Measurements from ENCODE around the gene STXBP4.

DNA sequence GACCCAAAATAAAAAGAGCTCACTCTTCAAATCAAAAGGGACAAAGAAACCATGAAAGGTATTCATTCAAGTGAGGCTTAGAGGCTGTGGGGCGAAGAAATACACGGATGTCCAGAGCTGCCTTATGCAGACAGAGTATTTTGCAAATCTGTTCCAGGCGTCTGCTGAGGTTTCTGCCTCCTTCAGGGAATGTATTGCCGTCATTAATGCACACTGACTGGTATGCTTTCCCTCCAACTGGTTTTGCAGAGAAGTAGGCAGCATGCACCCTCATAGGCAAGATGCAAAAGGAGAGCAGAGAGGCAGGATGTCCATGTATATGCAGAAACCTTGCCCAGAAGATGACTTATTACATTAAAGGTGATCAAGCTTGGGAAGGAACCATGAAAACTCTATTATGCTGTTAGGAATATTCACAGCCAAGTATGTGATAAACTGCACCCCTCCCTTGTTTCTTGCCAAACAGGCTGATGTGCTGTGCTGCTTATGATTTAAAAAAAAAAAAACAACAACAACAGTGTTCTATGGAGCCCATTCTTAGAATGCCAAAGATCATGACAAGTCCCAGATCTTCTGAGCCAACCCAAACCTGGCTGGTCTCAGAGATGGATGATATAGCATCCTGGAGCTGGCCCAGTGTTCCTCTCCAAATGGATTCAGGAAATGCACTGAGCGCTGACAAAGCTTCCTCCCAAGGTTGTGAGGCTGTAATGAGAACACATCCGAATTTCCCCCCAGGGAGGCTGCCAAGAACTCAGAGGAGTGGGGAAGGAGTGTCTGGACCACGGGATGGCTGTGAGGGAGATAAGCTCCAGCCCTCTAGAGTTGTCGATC lies 218.6 kb downstream of the STXBP4 start:
- TF ChIP-seq YY1 (IDR thresholded peaks at IDR 0.05; ENCODE audit: insufficient read depth, insufficient read length) = no peak
- no peak for TF ChIP-seq ZNF274 (IDR thresholded peaks at IDR 0.05; ENCODE audit: low read depth, low read length)
